GM10266 (cell line): ENCODE data around the gene CCRL2.

Experiments
- DNase-seq: peaks from one replicate; pipeline ENCODE4 v3.0.0; 2012; ENCODE audit errors: extremely low spot score
- CTCF ChIP-seq: IDR thresholded peaks from 2 replicates; pipeline ENCODE4 v1.5.1; 2012; ENCODE audit warnings: mild to moderate bottlenecking, low read depth; ENCODE audit not compliant: control insufficient read depth, insufficient read depth; ENCODE audit errors: missing control alignments

The CCRL2 gene

GRCh38 chr3:46433841-46434240 is 26.8 kb downstream of the CCRL2 start:
- no peak for DNase-seq

GRCh38 chr3:46435081-46435726 is 28.1 kb downstream of the CCRL2 start:
- no peak for DNase-seq
- no peak for TF ChIP-seq CTCF

More at GRCh38 chr3:46433841-46434240, 26.8 kb downstream of the CCRL2 start:
- no peak for TF ChIP-seq CTCF

- DNase-seq: no peak
- TF ChIP-seq CTCF: no peak
Measured at GRCh38 chr3:46438831-46439230, 31.8 kb downstream of the CCRL2 start.

GRCh38 chr3:46440531-46441294 is 33.7 kb downstream of the CCRL2 start:
- DNase-seq: peak; percentile 41
- TF ChIP-seq CTCF: no peak

GRCh38 chr3:46442576-46443530 is 35.8 kb downstream of the CCRL2 start:
- no peak for TF ChIP-seq CTCF
- DNase-seq: no peak

GRCh38 chr3:46447228-46447985 is 40.3 kb downstream of the CCRL2 start:
- no peak for DNase-seq
- no peak for TF ChIP-seq CTCF
